HTERT RPE-1 (cell line): ENCODE measurements around the gene MGMT.

Experiments
- in situ Hi-C: fragments of 300-500 bp; cut with MboI; formaldehyde crosslinking; loops from 4 replicates; pipeline ENCODE4 v1.14.3; 2020; ENCODE audit warnings: low sequenced_read_pairs

The MGMT gene

GRCh38 chr10:129517680-129518057, 50.6 kb downstream of the MGMT start:
- in situ Hi-C loops = no loop called here

GRCh38 chr10:129518793-129519192, 51.8 kb downstream of the MGMT start:
- in situ Hi-C loops = no loop called here

GRCh38 chr10:129520440-129521080, 53.5 kb downstream of the MGMT start:
- in situ Hi-C loops = no loop called here

- in situ Hi-C loops = no loop called here
Measured at GRCh38 chr10:129521161-129522025, 54.4 kb downstream of the MGMT start.

GRCh38 chr10:129522041-129522585, 55.1 kb downstream of the MGMT start:
- in situ Hi-C loops = no loop called here

GRCh38 chr10:129523031-129523722, 56.1 kb downstream of the MGMT start:
- in situ Hi-C loops = no loop called here

GRCh38 chr10:129523723-129524316, 56.8 kb downstream of the MGMT start:
- in situ Hi-C loops = no loop called here

GRCh38 chr10:129524936-129525335, 57.9 kb downstream of the MGMT start:
- in situ Hi-C loops = no loop called here

GRCh38 chr10:129525401-129525801, 58.4 kb downstream of the MGMT start:
- in situ Hi-C loops = no loop called here

- in situ Hi-C loops = no loop called here
Measured at GRCh38 chr10:129526943-129527342, 59.9 kb downstream of the MGMT start.

GRCh38 chr10:129528376-129528978, 61.4 kb downstream of the MGMT start:
- in situ Hi-C loops = no loop called here

- in situ Hi-C loops = no loop called here
Measured at GRCh38 chr10:129530581-129530980, 63.5 kb downstream of the MGMT start.

- in situ Hi-C loops = no loop called here
Measured at GRCh38 chr10:129531195-129531968, 64.3 kb downstream of the MGMT start.

GRCh38 chr10:129531969-129532660, 65.1 kb downstream of the MGMT start:
- in situ Hi-C loops = no loop called here

- in situ Hi-C loops = no loop called here
Measured at GRCh38 chr10:129532838-129533237, 65.8 kb downstream of the MGMT start.

GRCh38 chr10:129533281-129533680, 66.2 kb downstream of the MGMT start:
- in situ Hi-C loops = no loop called here

GRCh38 chr10:129534826-129535225, 67.8 kb downstream of the MGMT start:
- in situ Hi-C loops = no loop called here

GRCh38 chr10:129536336-129536735, 69.3 kb downstream of the MGMT start:
- in situ Hi-C loops = no loop called here

- in situ Hi-C loops = no loop called here
Measured at GRCh38 chr10:129537151-129537550, 70.1 kb downstream of the MGMT start.
